Transverse colon (tissue), 4 donors: ENCODE results near the gene SLC26A5. TPM values are rescaled to one million over a fixed set of nuclear protein-coding genes. Genes with fewer than 3 reads are reported as not detected.
A peak's percentile ranks its signal among the peaks of the same experiment; 100 is the strongest.

ENCODE experiments used
- DNase-seq: peaks from one replicate; pipeline ENCODE4 v3.0.0-alpha.2; 2019
- H3K27ac ChIP-seq, 4 donors: fragments of 200-600 bp; sonication (generic); 2 replicates each; pipeline ENCODE4 v1.5.1; 2016 to 2018; ENCODE audit warnings: inconsistent platforms in 4 of 4
- H3K27me3 ChIP-seq: fragments of 200-600 bp; sonication (generic); 2 replicates; pipeline ENCODE4 v1.5.1; 2017; ENCODE audit warnings: inconsistent platforms
- H3K36me3 ChIP-seq, 4 donors: fragments of 200-600 bp; sonication (generic); 2 replicates each; pipeline ENCODE4 v1.5.1; 2017 to 2019; ENCODE audit warnings: inconsistent platforms in 4 of 4
- H3K4me1 ChIP-seq, 4 donors: fragments of 200-600 bp; sonication (generic); 2 replicates each; pipeline ENCODE4 v1.5.1; 2017 to 2020; ENCODE audit warnings: inconsistent platforms in 4 of 4
- H3K4me3 ChIP-seq, 4 donors: fragments of 200-600 bp; sonication (generic); 1 replicate in 1 of 4; 2 replicates in 3 of 4; pipeline versions ENCODE4 v1.5.1 to v1.6.1; 2017 to 2019; ENCODE audit warnings: inconsistent platforms in 4 of 4
- H3K9me3 ChIP-seq, 2 donors: fragments of 200-600 bp; sonication (generic); 2 replicates each; pipeline ENCODE4 v1.5.1; 2017 to 2019; ENCODE audit warnings: inconsistent platforms in 2 of 2
- EP300 ChIP-seq: sonication (generic); formaldehyde crosslinking; IDR thresholded peaks from one replicate; pipeline ENCODE4 v1.6.1; 2017; ENCODE audit warnings: antibody characterized with exemption, low read depth
- POLR2A ChIP-seq: fragments of 450-650 bp; IDR thresholded peaks from one replicate; pipeline ENCODE4 v1.6.1; 2016; ENCODE audit warnings: antibody characterized with exemption, mild to moderate bottlenecking, moderate library complexity
- POLR2AphosphoS5 ChIP-seq, 3 donors: sonication (generic); formaldehyde crosslinking; IDR thresholded peaks; one replicate each; pipeline ENCODE4 v1.6.1; 2016; ENCODE audit warnings: antibody characterized with exemption in 3 of 3
- WGBS, 2 donors: methylation state at CpG; one replicate each; pipeline ENCODE4 v1.1.5; 2018; ENCODE audit warnings: low coverage in 1 of 2; 5-methylcytosine and 5-hydroxymethylcytosine counted together
- in situ Hi-C, 4 donors: fragments of 200-750 bp; cut with MboI; loops; one replicate each; pipeline versions ENCODE4 v1.15.0 to v1.15.1; 2017; ENCODE audit warnings: low sequenced_read_pairs in 3 of 4, low pct_ligation_motif_present in 1 of 4, low pct_unique_long_range_greater_than_20kb in 1 of 4
- intact Hi-C: fragments of 100-400 bp; cut with DNase I; formaldehyde crosslinking; loops from one replicate; pipeline ENCODE4 v1.15.1; 2023; ENCODE audit warnings: low total_unique reads
- total RNA-seq, 4 donors: library from RNA; depleted of rRNA; stranded (reverse); fragments of >200 nt; gene quantifications; one replicate each; pipeline ENCODE4 v1.1.0, GENCODE V29; 2016
- TF ChIP-seq, protein P1 (sequence below), 5 experiments: fragments of 200-600 bp in 3 of 5; fragments of 450-650 bp in 2 of 5; sonication (generic) in 3 of 5; IDR thresholded peaks; 1 replicate in 2 of 5; 2 replicates in 3 of 5; pipeline ENCODE4 v1.5.1; 2016 to 2017; ENCODE audit warnings: antibody characterized with exemption in 5 of 5, inconsistent platforms in 3 of 5, mild to moderate bottlenecking in 2 of 5, moderate library complexity in 1 of 5

SLC26A5 gene
- total RNA-seq, 4 donors from 2014 or later, result 0.27 to 6.0 (median 0.32) TPM; not detected in 1

DNA sequence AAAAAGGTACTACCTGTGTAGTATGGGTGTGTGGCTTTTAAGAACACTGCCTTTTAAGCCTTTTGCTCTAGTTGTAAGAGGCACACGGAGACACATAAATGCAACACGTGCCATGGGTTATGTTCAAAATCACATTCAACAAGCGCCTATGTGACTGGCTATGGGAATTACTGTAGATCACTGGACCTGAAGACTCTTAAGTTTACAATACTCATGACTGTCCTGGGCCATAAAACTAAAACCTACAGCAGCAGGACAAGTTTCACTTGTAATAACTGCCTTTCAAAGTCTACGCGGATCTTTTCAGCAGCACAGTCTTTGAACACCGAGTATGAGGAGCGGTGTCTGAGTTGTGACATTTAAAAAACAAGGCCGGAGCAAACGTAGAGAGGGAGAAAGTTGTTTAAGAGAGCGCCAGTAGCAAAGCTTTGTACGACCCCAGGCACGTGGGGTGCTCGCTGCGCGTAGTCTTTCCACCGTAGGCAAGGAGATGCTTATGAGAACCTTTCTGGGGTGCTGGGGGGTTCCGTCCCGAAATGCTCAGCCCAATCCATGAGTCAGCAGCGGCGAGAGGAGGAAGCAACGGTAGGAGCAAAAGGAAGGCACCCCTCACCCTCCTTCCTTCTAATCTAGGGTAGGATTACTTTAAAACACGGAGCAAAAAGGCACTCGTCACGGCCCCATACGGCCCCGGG lies 102.1 kb downstream of the SLC26A5 start:
- 0 to 1% methylated on average over 2 to 26 of the region's 26 CpGs for WGBS, 2 donors
- intact Hi-C loops (no loop called here), in situ Hi-C loops (no loop called here)
- no peaks in the 10 kb centered on the region for H3K9me3 ChIP-seq
- DNase-seq, result peak; percentile 36
- peak overlapping the region; percentile 86 to 94 (median 90) for H3K27ac ChIP-seq
- H3K27me3 ChIP-seq, result no peaks in the 10 kb centered on the region
- peaks cover 0 to 16% (median 0%) of the 10 kb centered on the region in 4 donors for H3K36me3 ChIP-seq
- H3K4me3 ChIP-seq, result peak overlapping the region; percentile 71 to 99 (median 82)
- peaks cover 11 to 42% (median 23%) of the 10 kb centered on the region in 4 donors for H3K4me1 ChIP-seq
- TF ChIP-seq POLR2AphosphoS5 (IDR thresholded peaks at IDR 0.05) (peak in 1 of 3 donors; percentile 35), POLR2A (no peak)

GRCh38 chr7:103343332-103343731 lies 102.7 kb downstream of the SLC26A5 start:
- in situ Hi-C loops (no loop called here), intact Hi-C loops (no loop called here)
- TF ChIP-seq EP300, result no peak
- TF ChIP-seq, protein P1, sequence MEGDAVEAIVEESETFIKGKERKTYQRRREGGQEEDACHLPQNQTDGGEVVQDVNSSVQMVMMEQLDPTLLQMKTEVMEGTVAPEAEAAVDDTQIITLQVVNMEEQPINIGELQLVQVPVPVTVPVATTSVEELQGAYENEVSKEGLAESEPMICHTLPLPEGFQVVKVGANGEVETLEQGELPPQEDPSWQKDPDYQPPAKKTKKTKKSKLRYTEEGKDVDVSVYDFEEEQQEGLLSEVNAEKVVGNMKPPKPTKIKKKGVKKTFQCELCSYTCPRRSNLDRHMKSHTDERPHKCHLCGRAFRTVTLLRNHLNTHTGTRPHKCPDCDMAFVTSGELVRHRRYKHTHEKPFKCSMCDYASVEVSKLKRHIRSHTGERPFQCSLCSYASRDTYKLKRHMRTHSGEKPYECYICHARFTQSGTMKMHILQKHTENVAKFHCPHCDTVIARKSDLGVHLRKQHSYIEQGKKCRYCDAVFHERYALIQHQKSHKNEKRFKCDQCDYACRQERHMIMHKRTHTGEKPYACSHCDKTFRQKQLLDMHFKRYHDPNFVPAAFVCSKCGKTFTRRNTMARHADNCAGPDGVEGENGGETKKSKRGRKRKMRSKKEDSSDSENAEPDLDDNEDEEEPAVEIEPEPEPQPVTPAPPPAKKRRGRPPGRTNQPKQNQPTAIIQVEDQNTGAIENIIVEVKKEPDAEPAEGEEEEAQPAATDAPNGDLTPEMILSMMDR (IDR thresholded peaks at IDR 0.05), result no peak
- no peak for TF ChIP-seq POLR2AphosphoS5 (IDR thresholded peaks at IDR 0.05)
- no peak for TF ChIP-seq POLR2A
- peak overlapping the region in 3 of 4 donors; percentile 78 to 99 (median 86) for H3K4me3 ChIP-seq
- peaks cover 0 to 16% (median 0%) of the 10 kb centered on the region in 4 donors for H3K36me3 ChIP-seq
- H3K9me3 ChIP-seq, result no peaks in the 10 kb centered on the region
- H3K4me1 ChIP-seq, result peaks cover 7 to 36% (median 18%) of the 10 kb centered on the region in 4 donors
- no peaks in the 10 kb centered on the region for H3K27me3 ChIP-seq
- no peak for DNase-seq
- peak overlapping the region in 3 of 4 donors; percentile 86 to 94 (median 91) for H3K27ac ChIP-seq

- intact Hi-C loops (no loop called here), in situ Hi-C loops (no loop called here)
- Histone ChIP-seq H3K4me3 (no peak overlapping the region), H3K27me3 (no peaks in the 10 kb centered on the region), H3K36me3 (peaks cover 0 to 16% (median 7%) of the 10 kb centered on the region in 4 donors), H3K27ac (no peak overlapping the region), H3K4me1 (peaks cover 7 to 25% (median 12%) of the 10 kb centered on the region in 4 donors), H3K9me3 (no peaks in the 10 kb centered on the region)
- TF ChIP-seq POLR2A (no peak), POLR2AphosphoS5 (IDR thresholded peaks at IDR 0.05) (no peak), EP300 (no peak)
- TF ChIP-seq, protein P1 (IDR thresholded peaks at IDR 0.05), result no peak
- WGBS, 2 donors, result 75 to 83% methylated on average over 2 of the region's 2 CpGs
- no peak for DNase-seq
These were observed 104.5 kb downstream of the SLC26A5 start for GRCh38 chr7:103341466-103341865.

DNA sequence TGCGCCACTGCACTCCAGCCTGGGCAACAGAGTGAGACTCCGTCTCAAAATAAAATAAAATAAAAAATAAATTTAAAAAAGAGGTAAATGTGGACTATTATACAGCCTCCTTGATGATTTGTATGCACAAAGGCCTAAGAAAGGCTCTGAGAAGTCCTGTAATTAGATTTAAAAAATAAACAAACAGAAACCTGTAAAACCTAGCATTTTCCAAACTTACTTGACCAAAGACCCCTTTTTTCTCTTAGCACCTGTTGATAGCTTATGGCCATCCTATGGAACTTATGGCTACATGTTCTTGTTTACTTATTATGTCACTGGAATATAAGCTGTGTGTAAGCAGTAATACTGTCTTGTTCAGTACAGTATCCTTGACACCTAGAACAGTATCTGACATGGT lies 107.1 kb downstream of the SLC26A5 start:
- in situ Hi-C loops, result no loop called here

More for the DNA sequence above, 107.1 kb downstream of the SLC26A5 start:
- TF ChIP-seq POLR2AphosphoS5 (IDR thresholded peaks at IDR 0.05) (no peak), POLR2A (no peak), EP300 (no peak)
- TF ChIP-seq, protein P1 (IDR thresholded peaks at IDR 0.05), result no peak
- Histone ChIP-seq H3K27me3 (no peaks in the 10 kb centered on the region), H3K4me3 (no peak overlapping the region), H3K27ac (no peak overlapping the region), H3K9me3 (no peaks in the 10 kb centered on the region), H3K4me1 (peaks cover 3 to 19% (median 11%) of the 10 kb centered on the region in 4 donors), H3K36me3 (peaks cover 0 to 23% (median 11%) of the 10 kb centered on the region in 4 donors)
- intact Hi-C loops, result no loop called here
- whole genome bisulfite sequencing, 2 donors, result 98 to 100% methylated on average over 2 of the region's 2 CpGs
- no peak for DNase-seq
